Effector memory CD8-positive, alpha-beta T cell (primary cell): ENCODE results near the gene TSEN34.

ENCODE experiments used
- ATAC-seq: fragments of 150-1000 bp; cut with Tn5 transposase; replicated peaks from 2 replicates; pipeline ENCODE4 v1.10.0; 2021; ENCODE audit warnings: mild to moderate bottlenecking, moderate library complexity
- DNase-seq, 3 experiments: peaks; one replicate each; pipeline ENCODE4 v3.0.0; 2021
- H3K27ac Mint-ChIP-seq, 2 donors: one replicate each; pipeline ENCODE4 v1.8.0; 2022; ENCODE audit warnings: mild to moderate bottlenecking in 2 of 2, mixed read lengths in 2 of 2, moderate library complexity in 2 of 2
- H3K27me3 Mint-ChIP-seq, 2 donors: one replicate each; pipeline ENCODE4 v1.8.0; 2022; ENCODE audit warnings: mixed read lengths in 2 of 2
- H3K36me3 Mint-ChIP-seq: one replicate; pipeline ENCODE4 v1.8.0; 2022; ENCODE audit warnings: mild to moderate bottlenecking, moderate library complexity, mixed read lengths; ENCODE audit not compliant: insufficient read depth
- H3K4me1 Mint-ChIP-seq, 2 donors: one replicate each; pipeline ENCODE4 v1.8.0; 2022; ENCODE audit warnings: low read depth in 2 of 2, mixed read lengths in 2 of 2
- H3K4me3 Mint-ChIP-seq, 2 donors: one replicate each; pipeline ENCODE4 v1.8.0; 2022; ENCODE audit warnings: mild to moderate bottlenecking in 2 of 2, mixed read lengths in 2 of 2, moderate library complexity in 2 of 2
- H3K9me3 Mint-ChIP-seq, 2 donors: one replicate each; pipeline ENCODE4 v1.8.0; 2022; ENCODE audit warnings: mixed read lengths in 2 of 2
- total RNA-seq, 9 experiments: gene quantifications; one replicate each; lab custom pipeline; 2026; lab: John Stamatoyannopoulos, UW

Gene TSEN34
- 13.4 to 34.5 (median 19.7) reads per million in 9 experiments for total RNA-seq

- DNase-seq = peak in 1 of 3 experiments; percentile 84
- Mint-ChIP-seq H3K4me1 (peaks cover 27 to 30% of the 10 kb centered on the region in 2 donors), H3K4me3 (peak within 1 kb of the TSS; percentile 97), H3K27ac (peak within 1 kb of the TSS; percentile 99), H3K9me3 (no peaks in the 10 kb centered on the region), H3K27me3 (no peaks in the 10 kb centered on the region), H3K36me3 (peaks cover 53% of the 10 kb centered on the region)
- peak; percentile 33 for ATAC-seq
Measured at GRCh38 chr19:54191011-54191810, at the start of gene TSEN34. TSS of gene TSEN34 (plus strand) at chr19:54191308. CDS start at chr19:54191365, 57 bp downstream.

GRCh38 chr19:54141356-54141755, 49.8 kb upstream of the TSEN34 start:
- H3K27me3 Mint-ChIP-seq = no peaks in the 10 kb centered on the region
- H3K4me1 Mint-ChIP-seq = peaks cover 37 to 44% of the 10 kb centered on the region in 2 donors
- H3K9me3 Mint-ChIP-seq = no peaks in the 10 kb centered on the region
- H3K36me3 Mint-ChIP-seq = peaks cover 58% of the 10 kb centered on the region
- DNase-seq = no peak
- H3K27ac Mint-ChIP-seq = peak overlapping the region; percentile 79 to 89
- no peak overlapping the region for H3K4me3 Mint-ChIP-seq
- ATAC-seq = no peak

DNA sequence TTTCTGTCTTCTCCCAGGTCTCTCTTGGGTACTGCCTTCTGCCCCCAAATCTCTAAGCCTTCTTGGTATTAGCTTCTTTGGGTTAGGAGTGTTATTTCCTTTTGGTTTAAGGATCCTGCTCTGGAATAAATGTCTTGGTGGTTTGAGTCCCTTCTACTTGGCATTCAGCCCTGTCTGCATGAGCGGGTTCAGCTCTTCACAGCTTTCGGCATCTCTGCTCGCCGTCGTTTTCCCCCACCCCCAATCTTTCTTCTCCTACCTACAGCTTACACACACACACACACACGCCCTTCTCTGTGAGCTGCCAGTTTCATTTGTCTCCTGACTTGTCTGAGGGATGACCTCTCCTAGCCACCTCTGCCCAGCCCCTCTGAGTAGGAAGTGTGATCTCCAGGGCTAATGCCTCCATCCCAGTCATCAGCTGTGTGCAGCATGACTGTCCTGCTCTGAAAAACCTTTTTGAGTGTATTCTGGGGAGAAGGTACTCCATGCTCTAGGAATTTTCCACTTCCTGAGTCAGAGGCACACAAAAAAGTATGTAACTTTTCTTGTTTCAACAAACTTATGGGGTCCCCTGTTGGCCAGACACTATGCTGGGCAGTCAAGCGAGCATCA, 48.8 kb upstream of the TSEN34 start:
- ATAC-seq = no peak
- no peak for DNase-seq
- Mint-ChIP-seq H3K9me3 (no peaks in the 10 kb centered on the region), H3K27ac (peak overlapping the region in 1 of 2 donors; percentile 79), H3K27me3 (no peaks in the 10 kb centered on the region), H3K4me1 (peaks cover 32 to 38% of the 10 kb centered on the region in 2 donors), H3K36me3 (peaks cover 60% of the 10 kb centered on the region), H3K4me3 (no peak overlapping the region)

- Mint-ChIP-seq H3K9me3 (no peaks in the 10 kb centered on the region), H3K27me3 (no peaks in the 10 kb centered on the region), H3K4me1 (peaks cover 15 to 18% of the 10 kb centered on the region in 2 donors), H3K27ac (no peak overlapping the region), H3K4me3 (no peak overlapping the region), H3K36me3 (peaks cover 58% of the 10 kb centered on the region)
- ATAC-seq (no peak), DNase-seq (no peak)
Measured at GRCh38 chr19:54145541-54146158, 45.5 kb upstream of the TSEN34 start.

DNA sequence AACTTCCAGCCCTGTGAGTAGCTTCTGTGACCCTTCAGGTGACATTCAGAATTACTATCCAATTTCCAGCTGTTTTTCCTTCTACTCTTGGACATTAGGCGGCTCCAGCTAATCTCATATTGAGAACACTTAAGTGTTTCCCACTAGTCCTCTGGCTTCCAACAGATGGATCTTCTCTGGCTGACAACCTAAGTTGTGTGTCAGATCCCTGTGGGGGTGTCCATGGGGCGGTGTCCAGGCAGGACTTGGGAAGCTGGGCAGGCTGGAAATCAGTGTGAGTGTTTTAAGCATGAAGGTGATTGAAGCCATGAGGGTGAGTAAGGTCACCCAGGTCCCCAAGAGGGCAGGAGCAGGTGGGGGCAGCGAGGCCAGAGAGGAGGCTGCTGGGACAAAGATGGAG, 43.4 kb upstream of the TSEN34 start:
- peak overlapping the region in 1 of 2 donors; percentile 35 for H3K27ac Mint-ChIP-seq
- peaks cover 57% of the 10 kb centered on the region for H3K36me3 Mint-ChIP-seq
- peaks cover 7% of the 10 kb centered on the region in 2 donors for H3K4me1 Mint-ChIP-seq
- H3K9me3 Mint-ChIP-seq = no peaks in the 10 kb centered on the region
- no peaks in the 10 kb centered on the region for H3K27me3 Mint-ChIP-seq
- ATAC-seq = no peak
- H3K4me3 Mint-ChIP-seq = no peak overlapping the region
- no peak for DNase-seq

GRCh38 chr19:54148158-54148557, 43.0 kb upstream of the TSEN34 start:
- Mint-ChIP-seq H3K9me3 (no peaks in the 10 kb centered on the region), H3K27ac (peak overlapping the region; percentile 35 to 78), H3K4me1 (peaks cover 7 to 8% of the 10 kb centered on the region in 2 donors), H3K27me3 (no peaks in the 10 kb centered on the region), H3K4me3 (no peak overlapping the region), H3K36me3 (peaks cover 54% of the 10 kb centered on the region)
- DNase-seq (no peak), ATAC-seq (no peak)

GRCh38 chr19:54149021-54149812, 41.9 kb upstream of the TSEN34 start:
- Mint-ChIP-seq H3K9me3 (no peaks in the 10 kb centered on the region), H3K27ac (peak overlapping the region; percentile 33 to 78), H3K4me3 (no peak overlapping the region), H3K36me3 (peaks cover 54% of the 10 kb centered on the region), H3K27me3 (no peaks in the 10 kb centered on the region), H3K4me1 (peaks cover 7 to 12% of the 10 kb centered on the region in 2 donors)
- ATAC-seq (no peak), DNase-seq (no peak)

- peaks cover 60% of the 10 kb centered on the region for H3K36me3 Mint-ChIP-seq
- no peak for ATAC-seq
- DNase-seq = no peak
- no peak overlapping the region for H3K4me3 Mint-ChIP-seq
- H3K27me3 Mint-ChIP-seq = no peaks in the 10 kb centered on the region
- no peaks in the 10 kb centered on the region for H3K9me3 Mint-ChIP-seq
- peaks cover 16 to 18% of the 10 kb centered on the region in 2 donors for H3K4me1 Mint-ChIP-seq
- peak overlapping the region in 1 of 2 donors; percentile 84 for H3K27ac Mint-ChIP-seq
Measured at GRCh38 chr19:54151362-54152035, 39.6 kb upstream of the TSEN34 start.

GRCh38 chr19:54152267-54152666, 38.8 kb upstream of the TSEN34 start:
- no peak for ATAC-seq
- DNase-seq = no peak
- Mint-ChIP-seq H3K27ac (peak overlapping the region in 1 of 2 donors; percentile 41), H3K4me1 (peaks cover 21 to 23% of the 10 kb centered on the region in 2 donors), H3K9me3 (no peaks in the 10 kb centered on the region), H3K4me3 (no peak overlapping the region), H3K36me3 (peaks cover 63% of the 10 kb centered on the region), H3K27me3 (no peaks in the 10 kb centered on the region)

DNA sequence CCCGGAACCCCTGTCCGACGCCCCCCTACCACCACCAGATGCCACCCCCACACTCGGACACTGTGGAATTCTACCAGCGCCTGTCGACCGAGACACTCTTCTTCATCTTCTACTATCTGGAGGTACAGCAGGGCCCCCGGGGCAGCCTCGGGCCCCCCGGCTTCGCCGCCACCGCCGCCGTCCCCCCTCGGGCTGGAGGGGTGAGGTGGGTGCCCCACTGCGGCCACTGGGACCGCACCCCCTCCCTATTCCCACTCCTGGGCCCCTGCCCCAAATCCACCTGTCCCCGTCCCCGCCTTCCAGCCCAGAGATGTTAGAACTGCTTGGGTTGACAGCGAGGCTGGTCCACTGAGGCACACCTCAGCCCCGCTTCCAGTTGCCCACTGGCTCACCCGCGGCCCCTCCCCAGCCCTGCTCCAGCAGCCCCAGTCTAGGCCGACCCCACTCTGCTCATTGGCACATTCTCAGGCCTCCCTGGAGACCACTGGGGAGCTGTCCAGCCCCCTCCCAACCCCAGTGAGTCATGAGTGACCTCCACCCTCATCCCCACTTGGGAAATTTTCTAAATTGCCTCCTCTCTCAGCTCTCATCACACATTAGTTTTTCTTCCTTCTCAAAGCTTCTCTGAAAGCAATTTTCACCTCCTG, 38.1 kb upstream of the TSEN34 start:
- no peaks in the 10 kb centered on the region for H3K27me3 Mint-ChIP-seq
- no peak overlapping the region for H3K4me3 Mint-ChIP-seq
- peaks cover 21 to 24% of the 10 kb centered on the region in 2 donors for H3K4me1 Mint-ChIP-seq
- H3K9me3 Mint-ChIP-seq = no peaks in the 10 kb centered on the region
- H3K36me3 Mint-ChIP-seq = peaks cover 65% of the 10 kb centered on the region
- H3K27ac Mint-ChIP-seq = peak overlapping the region in 1 of 2 donors; percentile 41
- no peak for ATAC-seq
- DNase-seq = no peak

DNA sequence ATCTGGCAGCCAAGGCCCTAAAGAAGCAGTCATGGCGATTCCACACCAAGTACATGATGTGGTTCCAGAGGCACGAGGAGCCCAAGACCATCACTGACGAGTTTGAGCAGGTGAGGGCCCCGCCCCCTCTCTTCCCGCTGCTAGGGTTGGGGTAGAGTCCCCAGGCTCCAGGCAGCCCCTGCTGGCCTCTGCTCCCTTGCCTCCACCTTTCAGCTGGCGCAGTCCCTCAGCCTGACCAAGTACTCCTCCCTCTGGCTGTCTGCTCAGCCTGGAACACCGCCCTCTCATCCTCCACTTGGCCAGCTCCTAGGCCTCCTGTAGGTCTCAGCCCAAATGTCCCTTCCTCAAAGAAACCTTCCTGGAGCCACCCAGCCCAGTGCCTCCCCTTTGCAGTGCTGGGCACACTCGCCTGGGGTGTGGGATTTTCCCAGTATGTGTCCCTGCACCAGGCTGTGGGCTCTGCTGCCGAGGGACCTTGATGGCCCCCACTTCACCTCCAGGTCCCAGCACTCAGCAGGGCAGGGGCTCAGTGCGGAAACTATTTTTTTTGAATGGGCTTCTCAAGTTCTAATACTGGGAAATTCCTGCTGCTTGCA, 37.3 kb upstream of the TSEN34 start:
- Mint-ChIP-seq H3K27ac (peak overlapping the region in 1 of 2 donors; percentile 41), H3K9me3 (no peaks in the 10 kb centered on the region), H3K27me3 (no peaks in the 10 kb centered on the region), H3K36me3 (peaks cover 69% of the 10 kb centered on the region), H3K4me3 (no peak overlapping the region), H3K4me1 (peaks cover 29 to 32% of the 10 kb centered on the region in 2 donors)
- DNase-seq (no peak), ATAC-seq (no peak)
